Right lobe of liver (tissue), 4 donors: ENCODE measurements around the gene NCOA3.

Experiments
- CTCF ChIP-seq, 4 donors: fragments of 200-600 bp in 3 of 4; fragments of 450-650 bp in 1 of 4; IDR thresholded peaks; one replicate each; pipeline versions ENCODE4 v1.5.1 to v1.8.0; 2016 to 2022; ENCODE audit warnings: antibody characterized with exemption in 4 of 4, mild to moderate bottlenecking in 2 of 4
- POLR2A ChIP-seq: fragments of 450-650 bp; IDR thresholded peaks from one replicate; pipeline ENCODE4 v1.6.1; 2017; ENCODE audit warnings: antibody characterized with exemption, mild to moderate bottlenecking
- donor health status: DM: no; HTN: no; CAD: no.
- donor health status: DM: no; HTN: no; CAD: no.
- donor health status: DM: no; HTN: yes; CAD: no.

DNA sequence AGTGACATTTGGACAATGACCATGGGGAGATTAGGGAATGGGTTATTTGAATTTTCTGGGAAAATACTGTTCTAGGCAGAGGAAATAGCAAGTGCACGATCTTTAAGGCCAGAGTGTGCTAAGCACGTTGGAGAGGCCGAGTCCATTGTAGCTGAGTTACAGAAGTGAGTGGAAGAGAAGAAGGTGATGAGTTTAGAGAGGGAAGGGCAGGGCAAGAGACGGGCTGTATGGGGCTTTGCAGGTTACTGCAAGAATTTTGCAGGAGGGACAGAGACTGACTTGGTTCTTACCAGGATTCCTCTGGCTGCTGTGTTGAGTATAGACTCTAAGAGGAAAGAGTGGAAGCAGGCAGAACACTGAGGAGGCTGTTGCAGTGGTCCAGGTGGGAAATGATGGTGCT is 1.1 kb upstream of the NCOA3 start:
- no peak for TF ChIP-seq CTCF (IDR thresholded peaks at IDR 0.05)
- no peak for TF ChIP-seq POLR2A
